ENCODE results near the gene CXCL11.
A peak's percentile ranks its signal among the peaks of the same experiment; 100 is the strongest.
"Not testable (repeated sequence)": the region's sequence is repeated elsewhere in the genome, so short reads cannot be mapped to it uniquely, and the experiment has no call there.

CXCL11 gene

GRCh38 chr4:76035799-76036380, at the start of gene CXCL11:
TSS of gene CXCL11 (minus strand) at chr4:76036070. CDS start at chr4:76035987, 83 bp downstream.
- no peak for DNase-seq

GRCh38 chr4:76084542-76084941, 48.7 kb upstream of the CXCL11 start:
- DNase-seq, result no peak

DNA sequence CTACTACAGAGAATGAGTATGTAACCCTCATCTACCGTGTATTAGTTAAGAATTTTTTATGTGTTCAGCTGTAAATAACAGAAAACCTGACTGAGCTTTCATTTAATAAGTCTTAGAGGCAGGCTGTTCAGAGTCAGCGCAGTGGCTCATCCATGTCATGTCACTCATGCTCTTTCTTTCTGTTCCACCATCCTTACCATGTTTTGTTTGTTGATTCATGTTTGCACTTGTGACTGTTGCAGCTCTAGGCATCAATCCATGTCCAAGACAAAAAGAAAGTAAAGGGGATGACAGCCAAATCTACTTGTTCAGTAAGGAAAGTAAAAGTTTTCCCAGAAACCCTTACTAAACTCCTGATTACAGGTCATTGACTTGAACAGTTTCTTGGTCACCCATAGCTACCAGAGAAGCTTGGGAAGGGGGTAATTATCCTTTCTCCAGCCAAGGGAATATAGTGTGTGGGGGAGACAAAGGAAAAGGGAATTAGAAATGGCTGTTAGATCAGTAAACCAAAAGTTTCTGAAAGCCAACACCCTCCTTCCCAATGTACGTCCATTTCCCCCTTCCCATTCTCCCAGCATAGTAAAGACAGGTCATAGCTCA, 47.6 kb upstream of the CXCL11 start:
- DNase-seq, result no peak

- DNase-seq, result no peak
These were observed 42.3 kb upstream of the CXCL11 start for GRCh38 chr4:76078033-76078613.

- no peak for DNase-seq
These were observed 39.2 kb upstream of the CXCL11 start for GRCh38 chr4:76074993-76075600.

- DNase-seq, result no peak
These were observed 38.6 kb upstream of the CXCL11 start, which contains the start of gene ART3 for GRCh38 chr4:76074468-76074867. TSS of gene ART3 (plus strand) at chr4:76074709. CDS start at chr4:76075890, 1,181 bp downstream.

GRCh38 chr4:76072760-76073159, 36.9 kb upstream of the CXCL11 start:
- DNase-seq, result no peak

DNA sequence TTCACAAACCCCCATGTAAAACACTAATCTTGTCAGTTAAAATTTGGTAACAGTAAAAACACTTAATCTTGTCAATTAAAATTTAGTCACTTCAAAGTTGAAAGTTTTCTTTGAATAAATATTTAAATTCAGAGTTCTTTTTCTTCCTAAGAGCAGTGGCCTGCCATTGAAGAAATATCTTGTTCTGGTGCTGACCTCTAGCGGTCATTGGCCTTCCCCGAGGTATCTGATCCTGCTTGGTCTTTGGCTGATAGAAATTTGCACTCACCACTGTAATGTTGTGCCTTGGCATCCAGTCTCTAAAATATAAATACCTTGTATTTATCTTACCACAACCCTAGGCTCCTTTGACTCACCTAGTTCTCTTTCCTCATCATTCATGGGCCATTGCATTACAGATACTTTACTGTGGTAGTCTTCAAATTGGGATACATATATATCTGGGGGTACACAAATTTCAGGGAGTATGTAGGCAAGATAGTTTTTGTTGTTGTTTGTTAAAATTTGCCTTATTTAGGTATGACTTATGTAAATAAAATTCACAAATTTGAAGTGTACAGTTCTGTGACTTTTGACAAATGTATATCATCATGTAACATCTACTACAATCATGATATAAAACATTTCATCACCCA, 31.9 kb upstream of the CXCL11 start:
- peak; percentile 58 for DNase-seq

DNA sequence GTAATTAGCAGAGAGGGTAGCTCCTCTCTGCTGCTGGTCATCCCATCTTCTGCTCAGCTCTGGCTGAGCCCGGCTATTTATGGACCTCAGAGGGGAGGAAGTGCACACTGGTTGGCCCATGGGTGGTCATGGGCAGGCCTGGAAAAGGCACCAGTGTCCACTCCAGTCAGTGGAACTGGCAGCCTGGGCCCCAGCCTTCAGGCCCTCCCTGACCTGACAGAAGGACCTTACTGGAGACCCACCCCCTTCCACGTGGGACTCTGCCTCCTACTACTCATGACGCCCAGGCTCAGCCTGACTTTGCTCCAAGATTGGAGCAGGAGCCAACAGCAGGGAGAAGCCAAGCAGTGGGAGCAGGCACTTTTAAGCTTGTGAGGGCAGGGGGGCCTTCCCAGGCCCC, 30.7 kb upstream of the CXCL11 start:
- DNase-seq, result no peak

GRCh38 chr4:76061982-76062381, 26.1 kb upstream of the CXCL11 start:
- DNase-seq, result no peak

GRCh38 chr4:76061421-76061820, 25.6 kb upstream of the CXCL11 start:
- no peak for DNase-seq

DNA sequence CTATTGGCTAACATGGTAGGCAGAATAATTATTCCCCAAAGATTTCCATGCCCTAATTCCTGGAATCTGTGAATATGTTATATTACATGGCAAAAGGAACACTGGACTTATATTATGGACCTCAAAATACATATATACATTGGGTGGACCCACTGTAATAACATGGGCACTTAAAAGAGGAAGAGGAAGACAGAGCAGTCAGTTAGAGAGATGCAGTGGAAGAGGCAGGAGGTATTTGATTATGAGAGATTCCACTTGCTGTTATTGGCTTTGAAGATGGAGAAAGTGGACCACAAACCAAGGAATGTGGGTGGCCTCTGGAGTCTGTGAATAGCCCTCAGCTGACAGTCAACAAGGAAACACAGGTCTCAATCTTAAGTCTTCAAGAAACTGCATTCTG, 24.6 kb upstream of the CXCL11 start:
- DNase-seq, result no peak

DNA sequence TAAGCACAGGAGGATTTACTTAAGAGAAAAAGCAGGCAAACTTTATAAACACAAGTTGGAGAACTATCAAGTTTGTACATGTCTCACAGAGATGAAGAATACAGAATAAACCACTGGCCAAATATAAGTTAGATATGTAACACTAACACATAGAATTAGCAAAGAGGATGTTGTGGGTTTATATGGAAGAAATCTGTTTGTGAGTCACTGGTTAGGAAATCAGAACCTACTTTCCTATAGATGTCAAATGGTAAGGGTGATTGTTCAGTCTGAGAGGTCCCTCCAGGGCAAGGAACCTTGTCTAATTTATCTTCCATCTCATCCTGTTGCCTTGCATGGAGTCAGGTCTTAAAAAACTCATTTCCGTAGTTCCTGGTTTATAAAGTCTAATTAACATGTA, 23.9 kb upstream of the CXCL11 start:
- no peak for DNase-seq

DNA sequence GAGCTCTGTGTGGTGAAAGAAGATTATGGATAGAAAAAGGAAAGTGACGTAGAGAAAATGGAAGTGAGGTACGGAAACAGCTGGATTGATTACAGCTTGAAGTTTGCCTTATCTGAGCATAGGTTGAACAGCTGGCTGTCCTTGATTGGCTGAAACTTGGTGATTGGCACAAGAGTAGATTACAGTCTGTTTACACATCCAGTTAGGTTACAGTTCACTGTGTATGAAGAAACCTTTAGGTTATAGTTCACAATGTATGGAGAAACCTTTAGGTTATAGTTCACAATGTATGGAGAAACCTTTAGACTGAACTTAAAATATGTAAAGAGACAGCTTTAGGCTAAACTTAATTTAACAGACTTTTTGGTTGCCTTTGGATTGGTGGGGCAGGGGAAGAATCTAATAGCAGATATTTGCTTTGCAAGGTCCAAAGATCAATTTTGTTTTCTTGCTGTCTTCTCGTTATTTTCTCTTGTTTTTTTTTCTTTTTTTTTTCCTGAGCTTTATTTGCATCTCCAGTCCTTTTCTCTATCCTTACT, 23.1 kb upstream of the CXCL11 start:
- no peak for DNase-seq

DNA sequence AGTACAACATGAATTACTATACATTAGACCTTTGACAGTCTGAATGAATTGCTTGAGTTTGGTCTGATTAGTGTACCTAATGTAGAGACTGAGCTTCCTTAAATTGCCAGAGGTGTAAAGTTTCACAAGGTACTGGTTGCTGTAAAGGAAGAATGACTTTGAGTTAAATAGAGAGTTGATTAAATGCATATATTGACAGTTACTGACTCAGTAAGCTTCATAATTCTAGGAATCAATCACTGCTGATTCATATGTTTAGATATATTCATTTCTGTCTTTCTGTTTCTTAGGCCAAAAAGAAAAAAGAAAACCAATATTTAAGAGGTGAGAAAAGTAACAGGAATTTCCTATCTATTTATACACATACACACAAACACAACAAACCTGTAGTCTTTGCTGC, 22.4 kb upstream of the CXCL11 start:
- DNase-seq, result no peak

DNA sequence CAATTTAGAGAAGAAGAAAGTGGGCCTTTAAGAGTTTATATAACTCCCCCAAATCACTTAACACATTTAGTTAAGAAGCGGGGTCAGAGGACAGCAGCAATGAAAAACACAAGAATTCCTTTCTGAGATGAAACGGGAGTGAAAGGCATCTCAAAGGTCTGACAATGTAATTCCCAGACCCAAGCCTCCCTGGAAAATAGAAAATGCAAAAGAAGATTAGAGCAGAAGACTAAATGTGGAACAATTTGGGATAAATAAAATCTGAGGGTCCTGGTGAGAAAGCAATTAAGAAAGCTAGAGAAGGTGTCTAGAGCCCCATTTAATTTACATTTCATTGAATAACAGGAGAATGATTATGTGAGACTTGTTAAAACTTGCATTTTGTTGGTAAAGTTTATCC, 19.6 kb upstream of the CXCL11 start:
- DNase-seq, result no peak

DNA sequence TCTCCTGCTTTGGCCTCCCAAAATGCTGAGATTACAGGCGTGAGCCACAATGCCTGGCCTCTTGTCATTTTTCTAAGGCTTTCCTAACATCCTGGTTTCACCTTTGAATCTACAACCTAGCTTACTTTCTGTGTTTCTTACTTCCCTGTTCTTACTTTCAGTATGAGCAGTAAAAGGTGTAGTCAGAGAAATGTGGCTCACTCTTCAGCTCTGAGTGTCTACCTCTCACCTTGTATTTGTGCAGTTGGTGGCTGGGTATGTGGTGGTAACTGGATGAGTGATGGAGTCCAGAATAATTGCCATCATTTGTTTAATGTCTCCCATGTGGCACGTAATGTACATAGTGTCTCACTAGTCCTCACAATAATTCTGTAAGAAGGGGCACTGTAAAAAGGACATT, 19.1 kb upstream of the CXCL11 start:
- DNase-seq, result no peak

DNA sequence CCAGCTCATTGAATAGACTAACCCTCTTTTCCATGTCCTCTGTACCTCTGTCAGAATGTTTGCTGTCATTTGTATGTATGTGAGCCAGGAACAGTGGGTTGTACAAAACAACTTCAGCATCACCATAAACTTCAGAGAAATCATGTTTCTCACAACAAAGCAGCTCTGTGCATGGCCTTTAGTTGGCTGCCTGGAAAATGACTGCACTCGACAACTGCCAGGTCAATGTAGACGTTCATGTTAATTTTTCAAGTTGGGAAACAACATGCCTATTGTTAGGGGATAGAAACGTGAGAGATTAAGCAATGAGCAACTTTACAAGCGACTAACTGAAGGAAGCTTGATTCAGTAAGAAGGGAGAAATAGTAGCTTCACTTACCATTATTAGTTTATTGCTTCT, 17.9 kb upstream of the CXCL11 start:
- no peak for DNase-seq

DNA sequence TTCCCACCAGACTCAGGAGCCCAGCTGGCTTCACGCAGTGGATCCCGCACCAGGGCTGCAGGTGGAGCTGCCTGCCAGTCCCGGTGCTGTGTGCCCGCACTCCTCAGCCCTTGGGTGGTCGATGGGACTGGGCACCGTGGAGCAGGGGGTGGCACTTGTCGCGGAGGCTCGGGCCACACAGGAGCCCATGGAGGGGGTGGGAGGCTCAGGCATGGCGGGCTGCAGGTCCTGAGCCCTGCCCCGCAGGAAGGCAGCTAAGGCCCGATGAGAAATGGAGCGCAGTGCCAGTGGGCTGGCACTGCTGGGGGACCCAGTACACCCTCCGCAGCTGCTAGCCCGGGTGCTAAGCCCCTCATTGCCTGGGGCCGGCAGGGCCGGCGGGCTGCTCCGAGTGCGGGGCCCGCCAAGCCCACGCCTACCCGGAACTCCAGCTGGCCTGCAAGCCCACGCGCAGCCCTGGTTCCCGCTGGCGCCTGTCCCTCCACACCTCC, 14.7 kb upstream of the CXCL11 start:
- DNase-seq, result not testable (repeated sequence)

DNA sequence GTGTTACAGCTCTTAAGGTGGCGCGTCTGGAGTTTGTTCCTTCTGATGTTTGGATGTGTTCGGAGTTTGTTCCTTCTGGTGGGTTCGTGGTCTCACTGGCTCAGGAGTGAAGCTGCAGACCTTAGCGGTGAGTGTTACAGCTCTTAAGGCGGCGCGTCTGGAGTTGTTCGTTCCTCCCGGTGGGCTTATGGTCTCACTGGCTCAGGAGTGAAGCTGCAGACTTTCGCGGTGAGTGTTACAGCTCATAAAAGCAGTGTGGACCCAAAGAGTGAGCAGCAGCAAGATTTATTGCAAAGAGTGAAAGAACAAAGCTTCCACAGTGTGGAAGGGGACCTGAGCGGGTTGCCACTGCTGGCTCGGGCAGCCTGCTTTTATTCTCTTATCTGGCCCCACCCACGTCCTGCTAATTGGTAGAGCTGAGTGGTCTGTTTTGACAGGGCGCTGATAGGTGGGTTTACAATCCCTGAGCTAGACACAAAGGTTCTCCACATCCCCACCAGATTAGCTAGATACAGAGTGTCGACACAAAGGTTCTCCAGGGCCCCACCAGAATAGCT, 14.1 kb upstream of the CXCL11 start:
- not testable (repeated sequence) for DNase-seq

DNA sequence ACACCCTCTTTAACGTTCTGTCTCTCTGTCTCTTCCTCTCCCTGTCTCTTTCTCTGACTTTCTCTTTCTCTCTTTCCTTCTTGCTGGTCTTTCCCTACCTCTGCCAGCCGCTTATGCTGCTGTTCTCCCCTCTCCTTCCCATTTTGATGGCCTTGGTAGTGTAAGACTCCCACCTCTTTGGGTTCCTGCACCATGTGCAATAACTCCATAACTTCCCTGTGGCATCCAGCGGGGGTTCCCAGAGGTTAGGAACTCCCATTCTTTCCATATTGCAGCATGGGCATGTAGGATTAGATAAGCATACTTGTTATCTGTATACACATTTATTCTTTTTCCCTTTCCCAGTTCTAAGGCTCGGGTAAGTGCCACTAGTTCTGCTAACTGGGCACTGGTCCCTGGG, 8.8 kb upstream of the CXCL11 start:
- DNase-seq, result not testable (repeated sequence)

DNA sequence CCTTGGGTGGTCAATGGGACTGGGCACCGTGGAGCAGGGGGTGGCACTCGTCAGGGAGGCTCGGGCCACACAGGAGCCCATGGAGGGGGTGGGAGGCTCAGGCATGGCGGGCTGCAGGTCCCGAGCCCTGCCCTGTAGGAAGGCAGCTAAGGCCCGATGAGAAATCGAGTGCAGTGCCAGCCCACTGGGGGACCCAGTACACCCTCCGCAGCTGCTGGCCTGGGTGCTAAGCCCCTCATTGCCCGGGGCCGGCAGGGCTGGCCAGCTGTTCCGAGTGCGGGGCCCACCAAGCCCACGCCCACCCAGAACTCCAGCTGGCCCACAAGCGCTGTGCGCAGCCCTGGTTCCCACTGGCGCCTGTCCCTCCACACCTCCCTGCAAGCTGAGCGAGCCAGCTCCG, 7.4 kb upstream of the CXCL11 start:
- not testable (repeated sequence) for DNase-seq

All from activated gamma-delta T cell treated with Interleukin-2 at 50 U/mL for 16 hours (primary cell).